ENCODE measurements around the gene TBC1D8.
"Not testable (repeated sequence)": the region's sequence is repeated elsewhere in the genome, so short reads cannot be mapped to it uniquely, and the experiment has no call there.

TBC1D8 gene

DNA sequence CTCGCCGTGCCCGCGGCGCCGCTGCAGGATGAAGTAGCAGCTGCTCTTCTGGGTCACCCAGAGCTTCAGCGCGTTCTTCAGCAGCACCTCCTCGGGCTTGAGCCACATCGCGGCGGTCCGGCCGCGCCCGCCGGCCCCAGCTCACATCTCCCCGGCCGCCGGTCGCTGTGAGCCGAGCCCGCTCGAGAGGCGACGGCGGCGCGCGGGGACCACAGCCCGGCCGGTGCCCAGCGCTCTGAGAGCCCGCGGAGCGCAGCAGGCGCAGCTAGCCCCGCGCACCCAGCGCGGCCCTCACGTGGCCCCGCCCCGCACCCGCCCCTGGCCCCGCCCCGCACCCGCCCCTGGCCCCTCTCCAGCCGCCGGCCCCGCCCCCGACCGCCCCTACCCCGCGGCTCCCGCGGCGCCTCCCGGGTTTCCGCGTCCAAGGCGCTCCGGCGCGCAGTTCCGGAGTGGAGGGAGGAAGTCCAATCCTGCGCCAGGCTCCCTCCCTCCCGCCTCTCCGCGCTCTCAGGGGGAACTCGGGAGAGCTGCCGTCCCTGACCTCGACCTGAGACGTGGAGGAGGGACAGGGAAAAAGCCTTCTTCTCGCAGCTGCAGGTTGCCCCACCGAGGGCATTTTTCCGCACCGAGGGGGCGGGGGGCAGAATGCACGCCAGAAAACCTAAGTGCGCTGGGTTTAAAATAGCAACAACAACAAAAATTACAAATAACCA, at the start of gene TBC1D8:
TBC1D8 (minus strand) TSS at position 237 of the 713 bp plus-strand sequence; CDS start at position 108, 129 bp downstream.
- DNase-seq (ENCODE audit: low read depth), result peak; percentile 49

DNA sequence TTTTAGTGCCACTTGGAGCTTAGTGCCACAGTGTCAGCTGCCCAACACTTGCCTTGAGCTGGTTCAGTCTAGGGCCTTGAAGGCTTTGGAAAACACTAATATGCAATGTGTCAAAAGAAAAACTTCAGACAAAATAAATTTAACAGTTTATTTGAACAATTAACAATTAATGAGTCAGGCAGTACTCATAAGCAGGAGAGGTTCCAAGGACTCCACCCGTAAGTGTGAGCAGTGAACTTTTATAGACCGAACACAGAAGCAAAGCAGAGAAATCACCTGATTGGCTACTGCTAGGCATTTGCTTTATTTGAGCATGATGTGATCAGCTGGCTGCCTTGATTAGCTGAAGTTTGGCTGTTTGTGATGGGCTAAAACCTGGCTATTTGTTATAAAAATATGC, 49.5 kb upstream of the TBC1D8 start:
- DNase-seq (ENCODE audit: low read depth), result no peak

DNA sequence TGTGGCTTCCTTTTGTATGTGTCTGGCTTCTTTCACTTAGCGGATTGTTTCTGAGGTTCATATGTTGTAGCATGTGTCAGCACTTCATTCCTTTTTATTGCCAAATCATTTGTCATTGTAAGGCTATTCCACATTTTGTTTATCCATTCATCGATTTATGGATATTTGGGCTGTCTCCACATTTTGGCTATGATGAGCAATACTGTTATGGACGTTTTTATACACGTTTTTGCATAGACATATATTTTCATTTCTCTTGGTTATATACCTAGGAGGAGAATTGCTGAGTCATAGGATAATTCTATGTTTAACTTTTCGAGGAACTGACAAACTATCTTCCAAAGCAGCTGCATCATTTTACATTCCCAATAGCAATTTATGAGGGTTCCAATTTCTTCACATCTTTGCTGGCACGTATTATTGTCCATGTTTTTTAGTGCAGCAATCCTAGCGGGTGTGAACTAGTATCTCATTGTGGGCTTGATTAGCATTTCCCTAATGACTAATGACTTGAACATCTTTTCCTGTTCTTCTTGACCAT, 48.1 kb upstream of the TBC1D8 start:
- DNase-seq (ENCODE audit: low read depth), result no peak

DNA sequence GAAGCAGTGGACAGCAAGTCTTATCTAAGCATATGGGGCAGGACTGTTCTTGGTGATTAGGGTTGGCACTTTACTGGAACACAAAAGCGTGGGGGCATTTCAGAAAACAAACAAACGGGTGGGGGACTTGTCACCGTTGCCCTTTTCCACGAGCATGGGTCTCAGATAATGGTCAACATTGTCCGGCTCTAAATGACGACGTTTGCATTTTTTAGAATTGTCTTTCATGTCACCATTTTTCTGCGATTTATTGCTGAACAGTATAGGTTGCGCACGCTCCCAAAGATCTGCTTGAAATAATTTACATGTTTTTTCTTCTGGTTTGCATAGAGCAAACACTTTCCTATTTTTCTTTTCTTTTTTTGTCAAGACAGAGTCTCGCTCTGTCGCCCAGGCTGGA, 46.6 kb upstream of the TBC1D8 start:
- no peak for DNase-seq (ENCODE audit: low read depth)

DNA sequence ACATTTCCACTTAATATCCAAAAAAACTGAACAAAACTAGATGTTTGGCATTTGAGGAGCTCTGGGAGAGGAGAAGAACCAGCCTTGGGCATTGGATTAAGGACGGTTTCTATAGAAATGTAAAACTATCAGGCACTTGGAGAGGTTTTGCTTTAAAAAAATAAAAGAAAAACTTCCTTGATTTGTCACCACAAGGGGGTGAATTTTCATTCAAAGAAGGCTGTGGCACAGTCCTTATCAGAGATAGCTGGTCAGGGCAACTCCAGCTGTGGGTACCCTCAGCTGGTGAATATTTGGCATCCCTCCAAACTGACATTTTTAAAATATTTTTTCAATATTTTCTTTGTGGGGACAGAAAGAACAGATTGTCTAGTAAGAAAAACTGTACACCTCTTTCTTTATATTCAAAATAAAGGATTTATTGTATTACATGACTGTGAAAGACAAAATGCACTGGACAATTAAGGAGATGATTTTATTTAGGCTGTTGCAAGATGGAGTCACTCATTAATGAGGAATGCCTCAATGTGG, 46.1 kb upstream of the TBC1D8 start:
- no peak for DNase-seq (ENCODE audit: low read depth)

DNA sequence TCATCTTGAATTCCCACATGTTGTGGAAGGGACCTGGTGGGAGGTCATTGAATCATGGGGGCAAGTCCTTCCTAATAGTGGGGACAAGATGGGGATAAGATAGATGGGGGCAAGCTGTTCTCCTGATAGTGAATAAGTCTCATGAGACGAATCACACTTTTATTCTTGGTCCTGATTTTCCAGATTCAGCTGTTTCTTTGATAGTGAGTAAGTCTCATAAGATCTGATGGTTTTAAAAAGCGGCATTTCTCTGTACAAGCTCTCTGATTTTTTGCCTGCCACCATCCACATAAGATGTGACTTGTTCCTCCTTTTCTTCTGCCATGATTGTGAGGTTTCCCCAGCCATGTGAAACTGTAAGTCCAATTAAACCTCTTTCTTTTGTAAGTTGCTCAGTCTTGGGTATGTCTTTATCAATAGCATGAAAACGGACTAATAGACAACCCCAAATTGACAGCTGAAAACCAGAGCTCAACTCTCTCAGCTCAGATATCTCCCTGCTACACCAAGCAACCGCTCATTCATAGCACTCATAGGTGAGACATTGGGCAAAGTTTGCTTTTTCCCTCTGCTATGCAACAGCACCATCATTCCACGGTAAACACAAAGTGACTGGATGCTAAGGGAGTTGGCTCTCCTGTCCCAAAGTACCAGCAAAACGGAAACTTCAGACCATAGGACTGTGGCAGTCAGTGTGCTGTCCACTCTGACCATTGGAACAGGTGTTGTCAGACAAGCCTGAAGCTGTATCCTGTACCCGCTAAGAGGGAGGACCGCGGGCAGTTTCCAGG, 44.9 kb upstream of the TBC1D8 start:
- no peak for DNase-seq (ENCODE audit: low read depth)

DNA sequence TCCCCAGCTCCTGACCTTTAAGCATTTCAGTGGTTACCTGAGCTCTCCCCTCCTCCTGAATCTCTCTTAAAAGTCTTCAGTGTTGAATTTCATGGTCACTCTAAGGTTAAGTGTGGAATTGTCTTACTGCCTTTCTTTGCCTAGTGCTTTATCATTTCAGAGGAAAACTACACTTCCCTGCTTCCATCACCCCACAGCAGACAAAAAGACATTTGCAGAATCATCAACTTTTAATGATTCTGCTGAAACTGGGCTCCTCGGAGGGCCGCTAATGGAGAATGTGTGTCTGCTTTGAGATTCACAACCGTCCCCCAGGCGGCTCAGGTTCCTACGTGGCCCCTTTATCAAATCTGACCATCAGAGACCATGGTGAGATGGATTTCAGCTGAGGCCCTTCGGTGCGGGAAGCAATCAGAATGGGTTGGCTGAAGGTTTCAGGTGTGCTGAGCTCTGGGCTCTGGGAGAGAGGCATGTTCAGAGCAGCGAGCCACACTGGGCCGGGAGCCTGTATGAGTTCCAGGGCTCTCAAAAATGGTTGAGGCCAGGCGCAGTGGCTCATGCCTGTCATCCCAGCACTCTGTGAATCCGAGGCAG, 41.9 kb upstream of the TBC1D8 start:
- no peak for DNase-seq (ENCODE audit: low read depth)

DNA sequence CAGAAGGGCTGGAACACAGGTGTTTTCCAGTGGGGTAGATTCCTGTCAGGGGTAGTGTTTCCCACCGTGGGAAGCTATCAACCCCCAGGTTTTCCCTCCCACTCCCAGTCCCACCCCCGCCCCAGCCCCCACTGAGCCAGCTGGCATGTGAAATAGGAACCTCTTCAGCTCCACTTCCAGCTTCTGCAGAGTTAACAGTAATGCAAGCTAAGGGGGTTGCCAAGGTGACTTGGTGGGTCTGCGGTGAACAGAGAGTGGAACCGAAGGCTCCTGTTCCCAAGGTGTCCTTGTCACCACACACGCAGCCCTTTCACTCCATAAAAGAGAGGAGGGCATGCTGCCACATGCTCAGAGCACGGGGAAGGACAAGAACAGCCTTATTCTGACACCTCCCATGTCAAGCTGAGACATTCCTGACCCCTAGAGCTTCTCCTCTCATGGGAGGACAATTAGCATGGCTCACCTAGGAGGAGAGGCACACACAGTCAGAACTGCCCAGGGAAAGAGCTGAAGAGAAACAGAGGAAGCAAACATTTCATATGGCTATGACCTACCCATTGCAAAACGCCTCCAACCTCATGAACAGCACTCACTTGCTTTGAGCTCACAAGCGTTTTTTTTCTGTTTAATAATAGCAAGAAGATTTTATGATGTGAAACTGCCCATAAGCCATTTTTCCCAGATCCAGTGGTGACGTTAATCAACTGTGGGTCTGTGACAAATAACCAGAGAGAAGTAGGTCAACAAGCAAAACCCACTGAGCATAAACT, 39.8 kb upstream of the TBC1D8 start:
- DNase-seq (ENCODE audit: low read depth), result no peak

DNA sequence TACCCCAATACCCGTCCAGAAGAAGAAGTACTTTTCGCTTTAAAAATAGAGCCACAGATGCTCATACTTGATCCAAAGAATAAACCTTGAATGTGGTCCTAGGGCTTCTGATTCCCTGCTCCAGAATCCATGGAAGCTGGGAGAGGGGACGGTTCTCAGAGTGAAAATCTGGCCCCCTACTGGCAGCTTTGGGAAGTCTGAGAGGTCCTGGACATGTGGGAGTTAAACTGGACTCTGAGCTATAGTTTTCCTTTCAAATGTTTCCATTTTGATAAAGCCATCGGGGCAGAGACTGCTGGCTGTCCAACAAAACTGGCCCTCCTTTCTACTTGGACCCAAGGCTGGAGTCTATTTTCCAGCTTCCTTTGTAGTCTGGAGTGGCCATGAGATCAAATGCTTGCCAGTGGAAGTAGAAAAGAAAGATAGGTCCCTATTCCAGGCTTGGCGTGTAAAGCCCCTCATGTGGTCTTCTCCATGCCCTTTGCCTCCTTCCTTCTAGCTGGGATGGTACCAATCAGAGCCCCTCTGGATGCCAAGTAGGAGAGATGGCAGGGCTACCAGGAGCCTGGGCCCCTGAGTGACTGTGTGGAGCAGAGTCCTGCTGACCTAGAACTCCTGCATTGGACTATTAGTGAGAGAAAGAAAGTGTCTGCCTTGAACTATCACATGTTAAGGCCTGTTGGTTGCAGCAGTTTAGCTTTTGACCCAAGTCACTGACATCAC, 37.7 kb upstream of the TBC1D8 start:
- DNase-seq (ENCODE audit: low read depth), result no peak

DNA sequence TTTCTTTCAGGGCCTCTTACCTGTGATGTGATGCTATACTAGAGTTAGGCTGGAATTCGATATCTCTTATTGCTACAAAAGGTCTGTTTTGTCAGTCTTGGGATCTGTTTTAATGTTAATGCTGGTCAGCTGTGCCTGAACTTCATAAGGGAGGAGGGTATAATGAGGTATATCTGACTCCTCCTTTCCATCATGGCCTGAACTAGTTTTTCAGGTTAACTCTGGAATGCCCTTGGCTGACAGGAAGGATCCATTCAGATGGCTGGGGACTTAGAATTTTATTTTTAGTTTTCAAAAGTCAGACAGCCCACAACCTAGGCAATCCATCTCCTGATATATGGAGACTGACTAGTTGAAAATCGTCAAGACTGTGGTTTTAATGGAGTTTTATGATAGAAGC, 35.9 kb upstream of the TBC1D8 start:
- DNase-seq (ENCODE audit: low read depth), result no peak

DNA sequence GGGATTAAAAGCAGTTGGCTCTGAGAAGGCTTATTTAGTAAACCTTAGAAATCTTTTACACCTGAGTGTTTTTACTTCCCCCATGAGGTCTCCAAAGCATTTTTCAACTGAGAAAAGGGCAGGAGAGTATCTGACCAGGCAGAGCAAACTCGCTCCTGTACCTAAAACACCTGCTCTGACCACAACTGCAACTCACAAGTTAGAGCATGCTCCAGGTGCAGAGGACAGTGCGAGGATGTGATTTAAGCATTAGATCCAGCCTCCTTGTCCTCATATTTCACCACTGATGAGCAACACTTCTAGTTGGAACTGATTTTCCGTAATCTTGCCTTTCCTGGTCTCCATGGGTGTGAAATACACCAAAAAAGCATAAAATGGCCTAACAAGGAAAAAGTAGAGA, 34.5 kb upstream of the TBC1D8 start:
- no peak for DNase-seq (ENCODE audit: low read depth)

DNA sequence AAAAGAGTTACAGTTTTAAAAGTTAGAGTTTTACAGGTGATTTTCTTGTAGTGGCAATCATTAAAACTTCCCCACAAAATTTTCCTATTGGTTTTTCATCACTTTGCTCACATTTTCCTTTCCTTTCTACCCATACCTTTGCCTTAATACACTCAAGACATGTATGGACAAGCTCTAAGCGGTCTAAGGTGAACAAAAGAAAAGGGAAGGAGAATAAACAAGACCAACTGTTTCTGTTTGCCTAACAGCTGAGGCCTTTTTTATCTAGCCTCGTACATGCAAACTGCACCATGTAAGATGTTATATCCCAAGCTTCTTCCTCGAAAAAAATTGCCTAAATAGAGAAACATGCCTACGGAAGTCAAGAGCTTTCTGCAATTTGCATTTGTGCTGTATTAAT, 33.9 kb upstream of the TBC1D8 start:
- no peak for DNase-seq (ENCODE audit: low read depth)

DNA sequence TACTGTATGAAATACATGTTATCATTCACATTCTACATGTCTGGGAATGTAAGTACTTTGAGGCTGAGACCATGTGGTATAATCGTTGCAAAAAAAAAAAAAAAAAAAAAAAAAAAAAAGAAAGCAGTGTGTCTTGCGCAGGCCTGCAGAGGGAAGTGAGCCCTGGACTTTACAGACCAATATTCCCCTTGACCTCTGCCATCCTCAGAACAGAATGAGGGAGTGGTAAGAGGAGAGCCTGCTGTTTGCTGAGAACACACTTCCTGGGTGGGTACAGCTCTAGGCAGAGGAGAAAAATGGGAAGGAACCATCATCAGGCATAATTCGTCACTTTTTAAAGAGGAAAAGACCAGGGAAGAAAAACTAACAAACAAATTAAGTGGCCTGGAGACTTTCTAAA, 28.8 kb upstream of the TBC1D8 start:
- no peak for DNase-seq (ENCODE audit: low read depth)

DNA sequence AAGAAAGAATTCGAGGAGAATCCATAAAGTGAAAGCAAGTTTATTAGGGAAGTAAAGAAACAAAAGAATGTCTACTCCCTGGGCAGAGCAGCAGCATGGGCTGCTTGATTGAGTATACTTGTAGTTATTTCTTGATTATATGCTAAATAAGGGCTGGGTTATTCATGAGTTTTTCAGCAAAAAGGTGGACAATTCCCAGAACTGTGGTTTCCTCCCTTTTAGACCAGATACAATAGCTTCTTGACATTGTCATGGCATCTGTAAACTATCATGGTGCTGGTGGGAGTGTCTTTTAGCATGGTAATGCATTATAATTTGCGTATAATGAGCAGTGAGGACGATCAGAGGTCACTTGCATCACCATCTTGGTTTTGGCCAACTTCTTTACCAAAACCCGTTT, 25.6 kb upstream of the TBC1D8 start:
- no peak for DNase-seq (ENCODE audit: low read depth)

DNA sequence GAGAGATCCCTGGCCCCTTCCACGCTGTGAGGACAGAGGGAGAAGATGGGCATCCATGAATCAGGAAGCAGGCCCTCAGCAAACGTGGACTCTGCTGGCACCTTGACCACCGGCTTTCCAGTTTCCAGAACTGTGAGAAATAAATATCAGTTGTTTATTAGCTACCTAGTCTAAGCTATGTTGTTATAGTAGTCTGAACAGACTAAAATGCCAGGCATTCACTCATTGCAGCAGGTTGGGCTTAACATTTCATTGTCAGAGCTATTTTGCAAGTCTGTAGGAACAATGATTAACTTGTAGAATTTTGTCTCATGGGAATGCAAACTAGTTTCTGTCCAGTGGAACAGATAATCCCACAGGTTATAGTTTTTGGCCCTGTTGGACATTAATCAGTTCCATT, 24.8 kb upstream of the TBC1D8 start:
- DNase-seq (ENCODE audit: low read depth), result no peak

DNA sequence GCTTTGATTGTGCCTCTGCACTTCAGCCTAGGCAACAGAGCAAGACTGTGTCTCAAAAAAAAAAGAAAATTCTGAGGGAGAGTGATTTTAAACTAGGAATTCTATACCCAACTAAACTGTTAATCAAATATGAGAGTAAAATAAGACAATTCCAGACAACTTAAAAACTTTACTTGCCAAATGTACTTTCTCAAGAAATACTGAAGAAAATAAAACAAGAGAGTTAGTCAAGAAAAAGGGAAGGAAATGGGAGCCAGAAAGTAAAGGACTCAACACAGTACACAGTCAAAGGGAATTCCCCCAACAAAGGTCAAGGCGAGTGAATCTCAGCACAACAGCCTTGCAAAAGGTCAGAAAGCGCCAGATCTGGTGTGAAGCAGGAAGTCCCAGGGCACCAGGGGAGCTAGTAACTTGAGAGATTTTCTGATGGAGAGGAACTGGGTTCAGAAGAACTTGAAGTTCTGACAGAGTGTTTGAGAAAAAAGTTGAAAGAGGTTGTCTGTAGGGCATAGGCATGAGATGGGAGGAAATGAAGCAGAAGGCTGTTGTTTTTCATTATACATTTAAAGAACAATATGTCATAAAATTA, 22.6 kb upstream of the TBC1D8 start:
- DNase-seq (ENCODE audit: low read depth), result no peak

DNA sequence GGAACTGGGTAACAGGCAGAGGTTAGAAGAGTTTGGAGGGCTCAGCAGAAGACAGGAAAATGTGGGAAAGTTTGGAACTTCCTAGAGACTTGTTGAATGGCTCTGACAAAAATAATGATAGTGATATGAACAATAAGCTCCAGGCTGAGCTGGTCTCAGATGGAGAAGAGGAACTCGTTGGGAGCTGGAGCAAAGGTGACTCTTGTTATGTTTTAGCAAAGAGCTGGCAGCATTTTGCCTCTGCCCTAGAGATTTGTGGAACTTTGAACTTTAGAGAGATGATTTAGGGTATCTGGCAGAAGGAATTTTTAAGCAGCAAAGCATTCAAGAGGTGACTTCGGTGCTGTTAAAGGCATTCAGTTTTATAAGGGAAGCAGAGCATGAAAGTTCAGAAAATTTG, 18.6 kb upstream of the TBC1D8 start:
- not testable (repeated sequence) for DNase-seq (ENCODE audit: low read depth)

DNA sequence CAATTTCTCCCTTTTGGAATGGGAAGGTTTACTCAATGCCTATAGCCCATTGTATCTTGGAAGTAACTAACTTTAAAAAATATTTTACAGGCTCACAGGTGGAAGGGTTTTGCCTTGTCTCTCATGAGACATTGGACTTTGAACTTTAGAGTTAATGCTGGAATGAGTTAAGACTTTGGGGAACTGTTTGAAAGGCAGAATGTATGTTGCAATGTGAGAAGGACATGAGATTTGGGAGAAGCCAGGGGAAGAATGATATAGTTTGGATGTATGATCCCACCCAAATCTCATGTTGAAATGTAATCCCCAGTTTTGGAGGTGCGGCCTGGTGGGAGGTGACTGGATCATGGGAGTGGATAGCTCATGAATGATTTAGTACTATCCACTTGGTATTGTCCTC, 17.5 kb upstream of the TBC1D8 start:
- DNase-seq (ENCODE audit: low read depth), result no peak

DNA sequence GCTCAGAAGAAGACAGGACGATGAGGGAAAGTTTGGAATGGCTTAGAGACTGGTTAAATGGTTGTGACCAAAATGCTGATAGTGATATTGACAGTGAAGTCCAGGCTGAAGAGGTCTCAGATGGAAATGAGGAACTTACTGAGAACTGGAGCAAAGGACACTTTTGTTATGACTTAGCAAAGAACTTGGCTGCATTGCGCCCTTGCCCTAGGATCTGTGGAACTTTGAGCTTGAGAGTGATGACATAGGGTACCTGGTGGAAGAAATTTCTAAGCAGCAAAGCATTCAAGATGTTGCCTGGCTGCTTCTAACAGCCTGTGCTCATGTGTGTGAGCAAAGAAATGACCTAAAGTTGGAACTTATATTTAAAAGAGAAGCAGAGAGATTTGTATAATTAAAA, 16.4 kb upstream of the TBC1D8 start:
- not testable (repeated sequence) for DNase-seq (ENCODE audit: low read depth)

DNA sequence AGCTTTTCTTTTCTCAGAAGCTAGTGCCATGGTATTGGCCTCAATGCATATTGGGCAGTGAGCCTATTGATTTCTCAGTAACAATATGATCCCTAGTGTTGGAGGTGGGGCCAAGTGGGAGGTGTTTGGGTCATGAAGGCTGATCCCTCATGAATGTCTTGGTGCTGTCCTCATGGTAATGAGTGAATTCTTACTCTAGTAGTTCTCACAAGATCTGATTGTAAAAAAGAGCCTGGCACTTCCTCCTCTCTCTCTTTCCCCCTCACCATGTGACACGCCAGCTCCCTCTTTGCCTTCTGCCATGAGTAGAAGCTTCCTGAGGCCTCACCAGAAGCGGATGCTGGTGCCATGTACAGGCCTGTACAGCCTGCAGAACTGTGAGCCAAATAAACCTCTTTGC, 12.8 kb upstream of the TBC1D8 start:
- DNase-seq (ENCODE audit: low read depth), result no peak
